Ishikawa (cell line): ENCODE data around the gene ZDHHC12.

Experiments
- CREB1 ChIP-seq: IDR thresholded peaks from 2 replicates; pipeline ENCODE4 v1.6.1; 2012; ENCODE audit warnings: low read depth
- EGR1 ChIP-seq: IDR thresholded peaks from 2 replicates; pipeline ENCODE4 v1.6.1; 2012
- USF1 ChIP-seq: IDR thresholded peaks from 2 replicates; pipeline ENCODE4 v1.6.1; 2012
- TF ChIP-seq, protein P1 (sequence below): IDR thresholded peaks from 2 replicates; pipeline ENCODE4 v1.6.1; 2012; ENCODE audit warnings: low read depth, mild to moderate bottlenecking

- TF ChIP-seq, protein P1, sequence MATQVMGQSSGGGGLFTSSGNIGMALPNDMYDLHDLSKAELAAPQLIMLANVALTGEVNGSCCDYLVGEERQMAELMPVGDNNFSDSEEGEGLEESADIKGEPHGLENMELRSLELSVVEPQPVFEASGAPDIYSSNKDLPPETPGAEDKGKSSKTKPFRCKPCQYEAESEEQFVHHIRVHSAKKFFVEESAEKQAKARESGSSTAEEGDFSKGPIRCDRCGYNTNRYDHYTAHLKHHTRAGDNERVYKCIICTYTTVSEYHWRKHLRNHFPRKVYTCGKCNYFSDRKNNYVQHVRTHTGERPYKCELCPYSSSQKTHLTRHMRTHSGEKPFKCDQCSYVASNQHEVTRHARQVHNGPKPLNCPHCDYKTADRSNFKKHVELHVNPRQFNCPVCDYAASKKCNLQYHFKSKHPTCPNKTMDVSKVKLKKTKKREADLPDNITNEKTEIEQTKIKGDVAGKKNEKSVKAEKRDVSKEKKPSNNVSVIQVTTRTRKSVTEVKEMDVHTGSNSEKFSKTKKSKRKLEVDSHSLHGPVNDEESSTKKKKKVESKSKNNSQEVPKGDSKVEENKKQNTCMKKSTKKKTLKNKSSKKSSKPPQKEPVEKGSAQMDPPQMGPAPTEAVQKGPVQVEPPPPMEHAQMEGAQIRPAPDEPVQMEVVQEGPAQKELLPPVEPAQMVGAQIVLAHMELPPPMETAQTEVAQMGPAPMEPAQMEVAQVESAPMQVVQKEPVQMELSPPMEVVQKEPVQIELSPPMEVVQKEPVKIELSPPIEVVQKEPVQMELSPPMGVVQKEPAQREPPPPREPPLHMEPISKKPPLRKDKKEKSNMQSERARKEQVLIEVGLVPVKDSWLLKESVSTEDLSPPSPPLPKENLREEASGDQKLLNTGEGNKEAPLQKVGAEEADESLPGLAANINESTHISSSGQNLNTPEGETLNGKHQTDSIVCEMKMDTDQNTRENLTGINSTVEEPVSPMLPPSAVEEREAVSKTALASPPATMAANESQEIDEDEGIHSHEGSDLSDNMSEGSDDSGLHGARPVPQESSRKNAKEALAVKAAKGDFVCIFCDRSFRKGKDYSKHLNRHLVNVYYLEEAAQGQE: no peak
- TF ChIP-seq USF1: no peak
- TF ChIP-seq CREB1: no peak
- TF ChIP-seq EGR1: no peak
Observed at GRCh38 chr9:128706045-128706444, 17.9 kb downstream of the ZDHHC12 start.
